ENCODE measurements around the gene THRB.
A peak's percentile ranks its signal among the peaks of the same experiment; 100 is the strongest.

Gene THRB

DNA sequence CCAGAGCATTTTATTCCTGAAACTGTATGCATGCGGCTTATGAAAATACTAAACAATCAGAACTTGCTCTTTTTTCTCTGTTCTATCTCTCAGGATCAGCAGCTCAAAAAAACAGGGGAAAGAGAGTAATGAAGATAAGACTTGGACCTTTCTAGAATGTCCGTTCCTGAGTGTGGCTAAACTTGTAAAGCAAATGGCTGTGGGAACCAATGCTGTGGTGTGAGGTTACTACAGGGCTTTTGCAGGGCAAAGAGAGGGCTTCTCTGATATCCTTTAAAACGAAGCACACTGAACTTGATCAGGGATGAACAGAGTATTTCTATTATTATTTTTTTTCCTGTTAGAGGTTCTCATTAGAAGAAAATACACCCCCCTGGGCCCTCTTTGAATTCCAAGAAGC, 223.4 kb downstream of the THRB start:
- DNase-seq (ENCODE audit: low read depth, low spot score), result no peak

DNA sequence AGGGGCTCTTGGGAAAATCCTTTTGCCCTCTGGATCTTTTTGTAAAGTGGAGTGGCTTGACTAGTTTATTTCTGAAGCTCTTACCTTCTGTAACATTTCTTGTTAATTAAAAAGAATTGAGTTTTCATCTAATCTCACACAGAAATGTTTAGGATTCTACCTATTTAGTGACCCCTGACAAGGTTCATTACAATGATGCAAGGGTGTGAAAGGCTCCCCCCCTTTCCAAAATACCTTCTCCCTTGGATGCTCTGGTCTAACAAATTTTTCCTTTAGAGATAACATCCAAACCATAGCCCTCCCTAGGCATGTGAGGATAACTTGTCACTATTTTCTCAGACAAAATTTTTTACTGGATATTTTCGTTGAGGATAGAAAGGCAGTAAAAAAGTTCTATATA, 223.9 kb downstream of the THRB start:
- DNase-seq (ENCODE audit: low read depth, low spot score), result no peak

DNA sequence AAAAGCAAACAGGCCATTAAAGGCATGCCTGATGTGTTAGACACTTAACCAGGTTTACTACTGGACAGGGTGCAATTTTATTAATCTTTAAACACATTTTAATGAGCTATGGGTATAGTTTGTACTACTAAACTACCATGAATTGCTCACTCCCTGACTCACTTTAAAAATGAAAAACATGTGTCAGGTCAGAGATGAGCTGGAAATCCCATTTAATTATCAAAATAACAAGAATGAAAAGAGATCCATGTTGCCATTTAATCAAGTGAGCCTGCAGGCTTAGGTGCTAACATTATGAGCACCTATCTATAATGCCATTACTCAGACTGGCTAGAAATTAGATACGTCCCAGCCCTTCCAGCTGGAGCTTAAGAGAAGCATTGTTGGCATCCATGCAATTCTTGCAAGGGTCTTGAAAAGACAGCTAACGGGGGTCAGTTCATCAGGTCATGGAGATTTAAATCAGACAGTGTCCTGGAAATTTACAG, 224.4 kb downstream of the THRB start:
- no peak for DNase-seq (ENCODE audit: low read depth, low spot score)

DNA sequence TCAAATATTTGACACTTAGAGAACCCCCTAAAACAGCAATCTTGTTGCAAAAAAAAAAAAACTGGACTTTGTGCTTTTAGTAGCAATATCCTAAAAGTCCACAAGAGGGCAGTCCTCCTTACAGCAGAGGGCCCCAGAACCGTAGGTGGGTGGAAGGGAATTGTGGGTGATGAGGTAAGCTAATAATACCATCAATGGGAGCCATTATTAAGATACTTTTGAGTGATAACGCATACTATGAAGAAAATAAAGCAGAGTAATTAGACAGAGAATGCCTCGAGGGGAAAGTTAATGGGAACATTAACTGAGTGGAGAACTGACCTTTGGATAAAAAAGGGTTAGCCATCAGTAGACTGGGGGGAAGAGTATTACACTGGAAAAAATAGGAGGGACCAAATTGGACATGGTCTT, 229.9 kb downstream of the THRB start:
- no peak for DNase-seq (ENCODE audit: low read depth, low spot score)

DNA sequence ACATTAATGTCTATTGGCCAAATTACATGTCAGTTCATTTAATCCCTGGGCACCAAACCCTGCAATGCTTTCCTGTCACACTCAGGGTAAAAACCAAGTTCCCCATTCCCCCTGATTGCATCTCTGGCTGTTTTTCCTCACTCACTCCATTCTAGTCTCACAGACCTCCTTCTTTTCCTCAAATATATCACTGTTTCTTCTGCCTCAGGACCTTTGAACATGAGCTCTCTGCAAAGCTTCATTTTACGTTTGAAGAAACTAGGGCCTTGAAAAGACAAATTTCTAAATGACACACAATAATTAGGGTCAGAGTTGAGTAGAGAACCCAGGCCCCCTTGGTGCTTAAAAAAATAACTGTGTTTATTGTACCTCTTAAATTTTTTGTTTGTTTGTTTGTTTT, 230.6 kb downstream of the THRB start:
- no peak for DNase-seq (ENCODE audit: low read depth, low spot score)

DNA sequence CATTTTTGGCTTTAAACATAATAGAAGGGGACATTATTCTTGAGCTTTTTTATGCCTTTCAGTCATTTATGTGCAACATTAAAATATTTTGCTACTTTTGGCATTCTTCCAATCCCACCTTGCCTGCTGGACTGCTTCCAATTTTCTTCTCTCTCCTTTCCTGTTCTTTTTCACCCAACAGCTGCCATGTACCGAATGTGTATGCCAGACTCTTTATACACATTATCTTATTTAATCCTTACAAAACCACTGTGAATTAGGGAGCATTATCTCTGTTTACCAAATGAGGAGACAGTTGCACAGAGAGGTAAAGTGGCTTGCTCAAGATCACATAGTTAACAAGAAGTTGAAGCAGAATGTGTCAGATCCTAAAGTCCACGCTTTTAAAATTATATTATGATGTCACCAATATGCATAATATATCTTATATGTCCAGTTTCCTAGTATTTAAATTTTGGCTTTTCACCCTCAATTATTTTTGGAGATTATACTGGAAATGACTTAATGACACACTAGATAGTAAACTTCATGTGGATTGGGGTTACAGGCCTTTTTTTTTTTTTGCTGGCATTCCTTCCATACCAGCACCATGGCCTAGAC, 231.5 kb downstream of the THRB start:
- DNase-seq (ENCODE audit: low read depth, low spot score), result no peak

DNA sequence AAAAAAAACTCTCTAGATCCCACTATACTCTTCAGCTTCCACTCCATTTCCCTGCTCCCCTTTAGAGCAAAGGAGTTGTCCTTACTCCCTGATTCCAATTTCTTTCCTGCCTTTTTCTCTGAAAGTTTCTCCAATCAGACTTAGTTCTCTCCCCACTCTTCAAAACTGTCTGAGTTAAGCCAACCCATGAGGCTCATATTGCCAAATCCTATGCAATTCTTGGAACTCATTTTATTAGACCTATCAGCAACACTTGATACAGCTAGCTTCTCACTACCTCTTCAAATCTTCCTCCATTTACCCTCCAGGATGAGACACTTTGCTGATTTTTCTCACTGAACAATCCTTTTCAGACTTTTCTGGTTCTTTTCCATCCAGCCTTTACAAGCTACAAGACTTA, 233.1 kb downstream of the THRB start:
- no peak for DNase-seq (ENCODE audit: low read depth, low spot score)

DNA sequence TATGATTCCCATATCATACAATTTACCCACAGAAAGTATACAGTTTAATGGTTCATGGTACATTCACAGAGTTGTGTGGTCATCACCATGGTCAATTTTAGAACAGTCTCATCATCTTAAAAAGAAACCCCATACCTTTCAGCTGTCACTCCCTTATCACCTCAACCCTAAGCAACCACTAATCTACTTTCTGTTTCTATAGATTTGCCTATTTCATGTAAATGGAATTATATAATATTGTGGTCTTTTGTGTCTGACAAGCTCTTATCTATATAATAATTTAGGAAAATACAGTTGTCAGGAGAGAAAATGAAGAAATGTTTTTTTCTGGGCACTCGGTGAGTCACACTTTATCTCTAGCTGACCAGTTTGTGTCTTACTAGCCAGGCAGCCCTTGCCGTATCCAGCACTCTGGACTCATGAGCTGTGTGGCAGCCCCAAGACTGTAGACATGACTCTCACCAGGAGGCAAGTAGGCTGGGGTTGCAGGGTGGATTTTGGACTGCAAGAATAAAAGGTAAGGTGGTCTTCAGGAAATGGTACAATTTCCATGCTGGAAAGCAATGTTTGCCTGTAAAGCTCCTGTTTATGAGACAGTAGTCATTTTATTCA, 234.6 kb downstream of the THRB start:
- DNase-seq (ENCODE audit: low read depth, low spot score), result no peak

DNA sequence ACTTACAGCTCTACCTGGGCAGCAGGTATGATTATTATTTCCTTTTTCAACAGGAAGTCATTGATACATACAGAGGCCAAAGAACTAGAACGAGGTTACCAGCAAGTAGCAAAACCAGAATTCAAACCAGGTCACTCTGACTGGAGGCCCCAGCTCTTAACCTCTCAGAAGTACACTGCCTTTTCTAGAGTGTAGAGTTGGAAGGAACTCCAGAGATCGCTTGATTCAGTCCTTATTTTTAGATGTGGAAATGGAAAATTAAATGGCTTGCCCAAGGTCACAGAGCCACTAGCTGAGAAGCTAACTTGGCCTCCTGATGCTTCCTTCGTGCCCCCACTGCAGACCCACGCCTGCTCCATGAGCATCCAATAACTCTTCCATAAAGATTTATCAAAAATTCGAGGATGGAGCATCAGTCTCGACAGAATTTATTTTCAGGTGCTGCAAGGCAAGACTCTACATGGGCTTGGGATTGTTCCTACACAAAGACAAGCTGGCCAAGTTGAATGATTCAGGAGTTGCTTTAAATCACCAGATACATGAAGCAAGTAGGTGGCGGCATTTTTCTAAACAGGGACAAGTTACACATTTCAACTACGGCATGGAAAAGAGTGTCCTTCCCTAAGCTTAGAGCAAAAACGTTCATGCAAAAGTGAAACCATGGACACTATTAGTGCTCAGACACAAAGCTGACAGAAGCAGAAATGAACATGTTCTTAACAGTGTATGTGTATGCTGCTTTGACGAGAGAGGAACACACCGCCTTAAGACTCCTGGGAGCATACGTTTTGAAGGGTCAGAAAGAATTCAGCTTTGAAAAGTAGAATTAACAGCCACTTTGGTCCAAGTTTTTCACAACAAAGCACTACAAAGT, 235.7 kb downstream of the THRB start:
- DNase-seq (ENCODE audit: low read depth, low spot score), result no peak

DNA sequence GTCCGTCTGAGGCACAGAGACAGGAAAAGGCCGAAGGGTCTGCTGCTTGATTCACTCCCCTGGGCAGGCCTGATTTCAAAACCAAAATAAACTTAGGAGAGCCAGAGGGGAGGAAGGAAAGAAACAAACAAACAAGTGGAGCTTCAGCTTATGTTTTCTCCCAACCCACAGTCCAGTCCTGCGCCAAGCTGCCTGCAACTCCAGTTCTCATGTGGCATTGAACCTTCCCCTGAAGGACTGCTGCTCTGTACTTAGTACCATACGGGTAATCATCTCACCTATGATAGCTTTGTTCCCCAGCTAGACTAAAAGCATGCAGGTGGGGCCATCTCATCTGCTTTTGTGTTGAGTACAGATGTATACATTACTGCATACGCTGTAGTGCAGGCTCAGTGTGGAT, 236.4 kb downstream of the THRB start:
- DNase-seq (ENCODE audit: low read depth, low spot score), result no peak

DNA sequence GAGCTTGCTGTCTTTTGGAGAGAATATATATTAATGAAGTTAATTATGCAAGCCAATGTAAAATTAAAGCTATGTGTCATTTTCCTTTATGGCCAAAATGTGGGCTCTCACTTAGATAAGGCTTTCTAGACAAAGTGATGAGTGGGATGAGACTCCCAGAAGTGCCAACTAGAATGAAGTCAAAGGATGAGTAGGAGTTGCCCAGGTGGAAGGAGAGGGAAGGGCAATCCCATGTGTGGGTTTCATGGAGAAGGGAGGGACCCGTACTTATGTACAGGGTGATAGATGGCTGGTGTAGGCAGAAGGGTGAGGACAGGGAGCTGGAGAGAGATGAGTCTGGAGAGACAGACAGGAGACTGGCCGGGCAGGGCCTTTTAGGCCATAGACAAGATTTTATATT, 239.2 kb downstream of the THRB start:
- DNase-seq (ENCODE audit: low read depth, low spot score), result no peak

DNA sequence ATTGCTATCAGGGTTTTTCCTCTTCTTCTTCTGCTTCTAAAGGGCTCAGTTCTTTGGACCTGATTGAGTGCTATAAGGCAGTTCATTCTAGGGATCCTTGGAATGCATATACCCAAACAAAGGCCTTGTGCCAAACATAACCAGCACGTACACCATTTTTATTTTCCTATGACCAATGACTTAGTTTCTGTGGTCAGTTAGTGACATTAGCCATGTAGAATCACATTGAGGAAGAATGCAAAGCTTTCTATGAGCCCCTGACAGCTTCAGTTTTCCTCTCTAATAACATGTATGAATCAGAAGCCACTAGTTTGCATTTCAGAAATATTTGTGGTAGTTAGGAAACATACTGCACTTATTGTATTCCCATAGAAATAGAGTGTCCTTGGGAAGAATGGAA, 240.0 kb downstream of the THRB start:
- DNase-seq (ENCODE audit: low read depth, low spot score), result no peak

DNA sequence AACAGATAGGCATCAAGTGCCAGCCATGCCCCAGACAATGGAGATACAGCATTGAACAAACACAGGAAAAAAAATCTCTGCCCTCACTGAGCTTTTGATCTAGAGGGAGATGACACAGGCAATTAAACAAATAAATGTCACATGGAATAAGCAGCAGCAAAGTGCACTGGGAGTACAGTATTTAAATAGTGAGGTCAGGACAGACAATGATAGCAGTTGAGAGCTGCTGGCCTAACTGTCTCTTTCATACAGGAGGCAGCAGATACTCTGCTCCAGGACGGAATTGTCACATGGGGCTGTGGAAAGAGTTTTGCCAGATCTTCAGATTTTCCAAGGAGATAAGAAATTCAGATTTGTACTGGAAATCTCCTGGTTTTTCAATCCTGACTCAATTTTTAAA, 241.3 kb downstream of the THRB start:
- DNase-seq (ENCODE audit: low read depth, low spot score), result no peak

DNA sequence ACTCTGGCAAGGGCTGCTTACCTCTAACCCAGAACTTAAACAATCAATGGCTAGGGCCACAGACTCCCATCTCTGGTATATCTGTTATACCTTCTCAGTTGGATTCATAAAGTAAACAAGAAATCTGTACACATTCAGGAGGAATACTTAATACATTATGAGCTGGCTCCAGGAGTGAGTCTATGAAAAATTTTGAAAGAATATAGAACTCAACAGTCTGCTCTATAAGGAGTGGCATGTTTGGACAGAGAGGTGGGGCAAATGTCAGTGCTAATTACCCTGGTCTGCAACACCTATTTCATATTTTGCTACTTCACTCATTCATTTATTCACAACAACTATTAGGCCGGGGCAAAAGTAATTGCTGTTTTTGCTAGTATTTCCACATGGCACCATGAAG, 245.1 kb downstream of the THRB start:
- DNase-seq (ENCODE audit: low read depth, low spot score), result no peak

DNA sequence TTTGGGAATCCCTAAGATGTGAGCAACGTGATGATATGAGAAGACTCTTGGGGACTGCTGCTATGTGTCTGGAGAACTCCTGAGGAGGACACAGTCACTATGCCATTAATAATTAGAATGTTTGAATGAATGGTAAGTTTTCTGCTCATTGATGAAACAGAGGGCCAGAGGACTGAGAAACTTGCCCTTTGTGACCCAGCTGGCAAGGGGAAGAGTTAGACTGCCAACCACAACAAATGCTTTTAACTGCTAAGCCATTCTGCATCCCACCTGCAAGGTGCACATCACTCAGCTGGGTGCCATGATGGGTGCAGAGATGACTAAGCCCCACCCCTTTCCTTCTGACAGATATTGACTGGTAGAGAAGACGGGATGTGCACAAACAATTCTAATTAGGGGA, 249.6 kb downstream of the THRB start:
- no peak for DNase-seq (ENCODE audit: low read depth, low spot score)

DNA sequence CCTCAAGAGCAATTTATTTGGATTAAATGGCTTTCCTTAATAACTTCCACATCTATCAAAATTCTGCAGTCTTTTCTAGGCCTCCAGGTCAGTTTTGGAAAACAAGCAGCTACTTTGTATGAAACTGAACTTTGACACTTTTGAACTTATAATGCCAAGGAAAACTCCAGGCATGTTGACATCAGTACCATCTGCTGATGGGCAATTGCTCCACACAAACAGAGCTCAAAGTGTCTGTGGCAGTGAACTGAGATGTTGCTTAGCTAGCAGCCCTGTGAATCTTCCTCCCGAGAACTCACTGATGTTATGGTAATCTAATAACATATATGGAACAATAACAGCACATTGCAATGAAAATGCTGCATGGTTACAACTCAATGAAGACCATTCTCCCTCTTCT, 250.2 kb downstream of the THRB start:
- no peak for DNase-seq (ENCODE audit: low read depth, low spot score)

DNA sequence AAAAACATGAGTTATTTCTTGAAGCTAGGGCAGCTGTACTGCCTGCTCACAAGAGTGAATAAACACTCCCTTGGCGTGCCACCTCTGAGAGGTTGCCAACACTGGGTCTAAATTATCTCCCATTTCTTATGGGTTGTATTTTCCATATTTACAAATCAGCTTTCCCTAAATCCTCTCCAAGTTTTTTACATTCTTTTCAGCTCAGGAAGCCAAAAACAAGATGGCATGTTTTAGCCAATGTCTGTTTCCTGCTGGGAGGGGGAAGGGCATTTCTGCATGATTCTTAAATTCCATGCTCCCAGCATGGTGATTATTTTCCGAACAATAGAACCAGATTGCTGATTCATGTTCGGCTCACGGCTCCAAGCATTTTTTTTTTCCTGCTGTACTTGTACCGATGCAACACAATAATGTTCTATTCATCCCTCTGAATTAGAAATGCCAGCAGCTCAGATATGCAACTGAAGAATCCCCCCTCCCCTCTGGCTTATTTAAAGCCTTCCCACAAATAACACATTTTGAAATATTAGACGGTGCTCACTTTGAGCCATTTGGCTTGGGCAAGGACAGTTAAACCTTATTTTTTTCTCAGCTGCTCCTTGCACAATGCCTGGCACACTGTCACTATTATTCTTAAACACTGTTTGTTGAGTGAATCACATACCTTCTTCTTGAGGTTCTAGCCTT, 252.5 kb downstream of the THRB start:
- DNase-seq (ENCODE audit: low read depth, low spot score), result no peak

DNA sequence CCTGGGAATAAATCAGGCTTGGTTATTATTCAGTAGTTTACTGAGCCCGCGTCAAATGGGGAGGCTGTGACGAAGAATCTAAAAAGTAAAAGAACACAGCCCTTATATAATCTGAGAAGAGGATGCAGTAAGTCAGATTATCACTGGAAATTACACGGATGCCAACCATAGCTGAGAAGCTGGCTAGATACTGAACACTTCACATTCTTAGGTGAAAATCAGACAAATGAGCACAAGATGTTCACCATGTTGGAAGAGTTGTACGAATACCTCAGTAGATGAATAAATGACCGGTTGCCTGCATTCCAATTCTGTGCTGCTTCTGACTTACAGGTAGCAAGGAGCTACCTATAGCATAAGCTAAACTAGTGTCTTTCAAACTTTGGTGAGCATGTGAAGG, 254.3 kb downstream of the THRB start:
- DNase-seq (ENCODE audit: low read depth, low spot score), result no peak

DNA sequence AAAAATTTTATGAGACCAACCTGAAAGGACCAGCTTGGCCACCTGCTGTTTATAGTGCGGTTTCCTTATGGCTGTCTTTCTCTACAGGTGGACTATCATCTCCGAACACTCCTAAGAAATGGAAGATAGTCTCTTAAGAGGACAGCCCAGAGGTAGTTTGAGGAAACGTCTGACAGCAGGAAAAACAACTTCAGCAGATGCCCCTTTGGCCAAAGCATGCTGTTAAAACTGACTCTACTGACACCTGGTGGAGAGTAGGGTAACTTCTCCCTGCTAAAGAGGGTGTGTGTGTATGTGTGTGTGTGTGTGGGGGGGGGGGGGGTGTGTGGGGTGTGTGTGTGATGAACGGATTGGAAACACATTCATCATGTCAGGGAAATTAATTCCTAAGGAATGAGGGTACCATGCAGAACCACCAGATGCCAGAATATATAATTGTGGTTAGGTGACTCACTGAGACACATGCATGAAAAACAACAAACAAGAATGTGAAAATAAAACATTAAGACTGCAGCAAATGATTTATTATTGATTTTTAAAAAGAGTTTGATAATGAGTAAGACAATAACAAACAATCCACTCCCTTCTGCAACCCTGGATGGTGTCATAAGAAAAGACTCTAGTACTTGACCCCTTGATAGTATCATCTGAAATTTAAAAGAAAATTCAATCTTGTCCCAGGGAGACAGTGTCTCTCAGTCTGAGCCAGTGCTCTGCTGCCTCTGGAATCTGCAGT, 256.5 kb downstream of the THRB start:
- peak; percentile 67 for DNase-seq (ENCODE audit: low read depth, low spot score)

DNA sequence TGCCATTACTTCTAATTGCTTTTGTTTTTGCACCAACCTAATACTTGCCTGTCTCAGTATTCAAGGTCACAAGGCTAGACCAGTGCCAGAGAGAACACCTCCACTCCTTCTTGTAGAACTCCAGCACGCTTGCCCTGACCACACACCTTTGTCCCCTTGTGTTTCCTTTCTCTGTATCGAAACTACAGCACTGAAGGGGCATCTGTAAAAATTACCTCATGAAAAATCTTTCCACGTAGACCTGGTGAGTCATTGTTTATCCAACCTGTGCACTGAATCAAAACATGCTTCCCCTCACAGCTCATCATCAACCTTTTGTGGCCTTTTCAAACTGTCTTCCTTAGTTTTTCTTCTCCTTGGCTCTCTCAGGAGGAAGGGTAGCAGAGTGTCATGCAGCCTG, 259.5 kb downstream of the THRB start:
- DNase-seq (ENCODE audit: low read depth, low spot score), result no peak

DNA sequence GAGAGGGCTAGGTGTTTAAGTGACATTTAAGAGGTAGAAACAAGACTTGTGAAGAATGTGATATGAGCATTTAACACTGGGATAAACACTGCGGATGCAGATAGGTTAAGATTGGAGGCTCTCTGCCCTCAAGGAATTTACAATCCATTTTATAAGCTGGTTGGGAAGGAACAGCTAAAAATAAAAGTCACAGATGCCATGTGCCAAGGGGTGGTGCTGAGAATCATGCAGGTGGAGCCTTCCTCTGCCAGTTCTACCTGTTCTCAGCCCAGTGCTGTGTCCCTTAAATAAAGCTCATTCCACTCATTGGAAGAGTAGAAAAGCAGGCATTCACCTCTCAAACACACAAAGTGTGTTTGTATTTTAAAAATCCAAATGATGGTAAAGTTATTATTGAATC, 261.9 kb downstream of the THRB start:
- DNase-seq (ENCODE audit: low read depth, low spot score), result no peak

Measured in iPS DF 19.7 (cell line).